HUES6 (cell line): ENCODE data around the gene GRID1.

Source experiments
- H3K27ac ChIP-seq: 2 replicates; pipeline ENCODE4 v1.7.0; 2013; ENCODE audit warnings: low read depth, mild to moderate bottlenecking, low read length, inconsistent platforms
- H3K27me3 ChIP-seq: 2 replicates; pipeline ENCODE4 v1.6.1; 2013; ENCODE audit warnings: low read length; ENCODE audit not compliant: control insufficient read depth, insufficient read depth
- H3K36me3 ChIP-seq: 2 replicates; pipeline ENCODE4 v1.6.1; 2013; ENCODE audit warnings: low read length; ENCODE audit not compliant: control insufficient read depth, insufficient read depth
- H3K4me1 ChIP-seq: 2 replicates; pipeline ENCODE4 v1.6.1; 2013; ENCODE audit warnings: low read length; ENCODE audit not compliant: control insufficient read depth, insufficient read depth
- H3K4me3 ChIP-seq: 2 replicates; pipeline ENCODE4 v1.5.1; 2013; ENCODE audit warnings: low read depth, low read length
- H3K9ac ChIP-seq: one replicate; pipeline ENCODE4 v1.6.1; 2013; ENCODE audit warnings: mild to moderate bottlenecking, low read length
- H3K9me3 ChIP-seq: 2 replicates; pipeline ENCODE4 v1.6.1; 2013; ENCODE audit warnings: low read depth, low read length; ENCODE audit not compliant: control insufficient read depth, insufficient read depth

The GRID1 gene

GRCh38 chr10:86359111-86359510 lies 7.5 kb downstream of the GRID1 start:
- H3K27ac ChIP-seq = no peak overlapping the region
- no peak overlapping the region for H3K9ac ChIP-seq
- H3K36me3 ChIP-seq = no peaks in the 10 kb centered on the region
- peaks cover 54% of the 10 kb centered on the region for H3K27me3 ChIP-seq
- H3K9me3 ChIP-seq = no peaks in the 10 kb centered on the region
- peaks cover 5% of the 10 kb centered on the region; the same call in 1 of the 2 replicates for H3K4me1 ChIP-seq
- H3K4me3 ChIP-seq = no peak overlapping the region

- H3K9ac ChIP-seq = no peak overlapping the region
- H3K9me3 ChIP-seq = no peaks in the 10 kb centered on the region
- no peaks in the 10 kb centered on the region; the same call in 1 of the 2 replicates for H3K4me1 ChIP-seq
- H3K4me3 ChIP-seq = no peak overlapping the region
- H3K36me3 ChIP-seq = no peaks in the 10 kb centered on the region
- no peak overlapping the region for H3K27ac ChIP-seq
- peaks cover 40% of the 10 kb centered on the region for H3K27me3 ChIP-seq
Observed at GRCh38 chr10:86357676-86358075, 8.9 kb downstream of the GRID1 start.

GRCh38 chr10:86357041-86357440 lies 9.6 kb downstream of the GRID1 start:
- H3K4me3 ChIP-seq = no peak overlapping the region
- no peak overlapping the region for H3K9ac ChIP-seq
- H3K9me3 ChIP-seq = no peaks in the 10 kb centered on the region
- H3K27ac ChIP-seq = no peak overlapping the region
- H3K4me1 ChIP-seq = no peaks in the 10 kb centered on the region
- no peaks in the 10 kb centered on the region for H3K36me3 ChIP-seq
- H3K27me3 ChIP-seq = peaks cover 34% of the 10 kb centered on the region

- Histone ChIP-seq H3K4me3 (no peak overlapping the region), H3K4me1 (no peaks in the 10 kb centered on the region), H3K9me3 (no peaks in the 10 kb centered on the region), H3K27me3 (peaks cover 26% of the 10 kb centered on the region), H3K27ac (no peak overlapping the region), H3K9ac (no peak overlapping the region), H3K36me3 (no peaks in the 10 kb centered on the region)
Observed at GRCh38 chr10:86356296-86356695, 10.3 kb downstream of the GRID1 start.

- Histone ChIP-seq H3K27me3 (peaks cover 19% of the 10 kb centered on the region), H3K36me3 (no peaks in the 10 kb centered on the region), H3K4me3 (no peak overlapping the region), H3K27ac (no peak overlapping the region), H3K9me3 (no peaks in the 10 kb centered on the region), H3K9ac (no peak overlapping the region), H3K4me1 (no peaks in the 10 kb centered on the region)
Observed at GRCh38 chr10:86355571-86356038, 11.0 kb downstream of the GRID1 start.

GRCh38 chr10:86354761-86355540 lies 11.6 kb downstream of the GRID1 start:
- no peaks in the 10 kb centered on the region for H3K36me3 ChIP-seq
- no peaks in the 10 kb centered on the region for H3K9me3 ChIP-seq

GRCh38 chr10:86353506-86354485 lies 12.8 kb downstream of the GRID1 start:
- H3K27me3 ChIP-seq = peaks cover 7% of the 10 kb centered on the region; the same call in 1 of the 2 replicates
- H3K9ac ChIP-seq = no peak overlapping the region
- no peak overlapping the region for H3K4me3 ChIP-seq

More at GRCh38 chr10:86354761-86355540, 11.6 kb downstream of the GRID1 start:
- Histone ChIP-seq H3K4me3 (no peak overlapping the region), H3K9ac (no peak overlapping the region), H3K4me1 (no peaks in the 10 kb centered on the region), H3K27ac (no peak overlapping the region), H3K27me3 (peaks cover 14% of the 10 kb centered on the region)

GRCh38 chr10:86350897-86351296 lies 15.7 kb downstream of the GRID1 start:
- H3K4me1 ChIP-seq = peaks cover 4% of the 10 kb centered on the region; the same call in 1 of the 2 replicates
- H3K36me3 ChIP-seq = no peaks in the 10 kb centered on the region
- H3K9ac ChIP-seq = no peak overlapping the region
- no peaks in the 10 kb centered on the region; the same call in 1 of the 2 replicates for H3K27me3 ChIP-seq
- no peak overlapping the region for H3K27ac ChIP-seq
- no peaks in the 10 kb centered on the region for H3K9me3 ChIP-seq
- no peak overlapping the region for H3K4me3 ChIP-seq

More at GRCh38 chr10:86353506-86354485, 12.8 kb downstream of the GRID1 start:
- Histone ChIP-seq H3K9me3 (no peaks in the 10 kb centered on the region), H3K36me3 (no peaks in the 10 kb centered on the region), H3K27ac (no peak overlapping the region), H3K4me1 (no peaks in the 10 kb centered on the region)

- Histone ChIP-seq H3K27ac (no peak overlapping the region), H3K27me3 (no peaks in the 10 kb centered on the region; the same call in 1 of the 2 replicates), H3K9ac (no peak overlapping the region), H3K9me3 (no peaks in the 10 kb centered on the region), H3K4me3 (no peak overlapping the region), H3K36me3 (no peaks in the 10 kb centered on the region), H3K4me1 (peaks cover 8% of the 10 kb centered on the region; the same call in 1 of the 2 replicates)
Observed at GRCh38 chr10:86349940-86350630, 16.5 kb downstream of the GRID1 start.

GRCh38 chr10:86349474-86349873 lies 17.1 kb downstream of the GRID1 start:
- Histone ChIP-seq H3K9me3 (no peaks in the 10 kb centered on the region), H3K27ac (no peak overlapping the region), H3K4me1 (peaks cover 8% of the 10 kb centered on the region; the same call in 1 of the 2 replicates), H3K36me3 (no peaks in the 10 kb centered on the region), H3K9ac (no peak overlapping the region), H3K4me3 (no peak overlapping the region), H3K27me3 (no peaks in the 10 kb centered on the region; the same call in 1 of the 2 replicates)
